Pons (tissue), 1 donor: ENCODE data around the gene ACVR1C.

Experiments used
- DNase-seq: peaks from one replicate; pipeline ENCODE4 v3.0.0-alpha.2; 2016; ENCODE audit warnings: low spot score

ACVR1C gene

DNA sequence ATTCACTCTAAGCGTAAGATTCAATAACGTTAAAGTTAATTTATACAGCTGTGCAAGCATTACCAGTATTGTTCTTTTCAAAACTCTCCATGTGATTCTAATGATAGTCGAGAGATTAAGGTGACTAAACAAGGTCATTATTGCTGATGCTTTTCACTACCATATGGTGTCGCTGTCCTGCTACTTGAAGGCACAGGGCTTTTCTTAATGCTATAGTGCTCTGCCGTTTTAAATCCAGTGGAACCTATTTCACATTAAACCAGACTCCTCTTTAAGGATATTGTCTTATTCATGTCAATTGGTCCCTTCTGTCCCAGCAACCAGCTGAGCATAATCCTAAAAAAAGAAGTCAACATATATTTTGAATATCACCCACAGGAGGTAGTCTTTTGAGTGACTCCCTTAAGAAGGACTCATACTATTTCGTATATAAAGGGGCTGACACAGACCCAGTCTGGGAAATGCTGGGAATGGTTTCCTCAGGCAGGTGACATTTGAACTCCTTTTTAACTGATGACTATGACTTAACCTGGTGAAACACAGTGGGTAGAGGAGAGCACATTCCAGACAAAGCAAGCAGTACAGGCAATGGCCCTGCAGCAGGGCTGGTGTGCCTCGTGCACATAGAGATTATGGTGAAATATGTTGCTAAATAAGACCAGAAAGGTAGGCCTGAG, 130.9 kb downstream of the ACVR1C start:
- peak; percentile 52 for DNase-seq

- DNase-seq: peak; percentile 83
Observed at GRCh38 chr2:157492189-157492773, 136.4 kb downstream of the ACVR1C start.

- DNase-seq: no peak
Observed at GRCh38 chr2:157489983-157490382, 138.7 kb downstream of the ACVR1C start.

DNA sequence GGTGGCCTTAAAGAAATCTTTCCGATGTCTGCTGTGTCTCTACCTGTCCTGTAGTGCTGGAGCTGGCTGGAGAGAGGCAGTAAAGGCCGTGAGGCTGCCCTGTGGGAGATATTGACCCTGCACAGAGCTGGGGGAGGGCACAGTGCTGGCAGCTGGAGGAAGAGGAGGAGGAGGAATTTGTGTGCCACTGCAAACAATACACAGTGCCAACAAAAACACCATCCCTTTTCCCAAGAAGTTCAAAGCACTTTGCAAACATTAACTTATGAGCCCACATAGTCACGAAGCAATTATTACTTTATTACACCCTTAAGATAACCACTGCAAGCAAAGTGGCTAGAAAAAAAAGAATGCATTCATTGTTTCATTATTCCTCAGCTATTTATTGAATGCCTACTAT, 139.8 kb downstream of the ACVR1C start:
- DNase-seq: no peak

- no peak for DNase-seq
Observed at GRCh38 chr2:157487747-157488146, 140.9 kb downstream of the ACVR1C start.

DNA sequence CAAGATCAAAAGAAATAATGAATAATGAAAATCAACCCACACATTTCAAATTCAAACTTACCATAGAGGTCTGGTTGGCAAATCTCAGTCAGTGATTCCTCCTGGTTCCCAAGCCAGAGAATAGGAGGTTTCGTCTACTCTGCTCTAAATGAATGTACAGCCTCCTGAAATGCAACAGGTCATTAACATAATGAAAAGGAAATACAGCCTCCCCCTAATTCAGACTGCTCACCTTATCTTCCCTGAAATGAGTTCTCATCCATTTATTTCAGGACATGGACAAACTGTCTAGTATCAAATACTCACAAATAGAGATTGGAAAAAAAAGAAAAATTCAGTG, 141.4 kb downstream of the ACVR1C start:
- DNase-seq: no peak

DNA sequence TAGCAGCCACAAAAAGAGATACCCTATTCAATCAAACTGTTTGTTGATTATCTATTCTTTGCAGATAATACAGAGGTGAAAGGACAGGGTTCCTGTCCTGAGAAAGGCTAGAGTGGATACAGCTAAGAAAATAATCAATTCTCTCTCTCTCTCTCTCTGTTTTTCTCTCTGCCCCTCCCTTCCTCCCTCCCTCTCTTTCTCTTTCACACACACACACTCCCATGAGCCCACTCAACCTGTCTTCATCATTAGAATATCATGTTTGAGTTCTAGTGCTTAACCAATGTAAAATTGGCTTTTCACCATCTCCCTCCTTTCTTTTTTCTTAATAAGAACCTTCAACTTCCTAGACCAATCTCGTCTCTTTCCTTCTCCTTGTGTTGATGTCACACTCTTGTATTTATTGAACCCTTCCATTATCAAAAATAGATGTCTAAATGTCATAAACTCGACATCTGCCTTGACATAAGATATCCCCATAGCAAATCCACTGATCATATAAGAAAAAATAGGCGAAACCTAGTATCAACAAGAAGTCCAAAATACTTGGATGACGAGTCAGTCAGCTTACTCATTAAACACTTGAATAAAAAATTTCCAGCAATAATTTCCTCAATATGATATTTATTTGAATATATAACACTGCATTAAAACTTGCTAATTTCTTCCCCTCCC, 141.9 kb downstream of the ACVR1C start:
- DNase-seq: no peak

DNA sequence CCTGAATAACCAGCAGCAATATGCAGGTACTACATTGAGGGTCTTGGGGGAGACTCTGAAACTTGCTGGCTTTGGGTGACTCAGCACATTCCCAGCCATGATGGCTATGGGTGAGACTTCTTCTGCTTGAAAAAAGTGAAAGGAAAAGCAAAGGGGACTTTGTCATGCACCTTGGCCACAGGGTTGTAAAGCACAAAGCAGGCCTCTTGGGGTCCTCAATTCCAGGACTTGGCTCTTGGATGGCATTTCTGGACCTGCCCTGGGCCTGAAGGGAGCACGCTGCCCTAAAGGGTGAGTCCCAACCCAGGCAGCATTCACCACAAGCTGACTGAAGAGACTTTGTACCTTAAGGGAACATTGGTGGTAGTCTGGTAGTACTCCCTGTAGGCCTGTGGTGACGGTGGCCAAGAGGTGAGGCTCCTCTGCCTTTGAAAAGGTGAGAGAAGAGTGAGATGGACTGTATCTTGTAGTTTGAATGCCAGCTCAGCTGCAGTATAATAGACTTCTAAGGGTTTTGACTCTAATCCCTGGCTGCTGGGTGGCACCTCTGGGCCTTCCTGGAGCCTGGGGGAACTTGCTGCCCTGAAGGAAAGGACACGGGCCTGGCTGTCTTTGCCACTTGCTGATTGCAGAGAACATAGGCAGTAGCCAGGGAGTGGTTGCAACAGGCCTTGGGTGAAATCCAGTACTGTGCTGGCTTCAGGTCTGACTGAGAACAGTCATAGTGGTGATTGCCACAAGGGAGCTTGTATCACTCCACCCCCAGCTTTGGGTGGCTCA, 148.3 kb downstream of the ACVR1C start:
- DNase-seq: no peak

DNA sequence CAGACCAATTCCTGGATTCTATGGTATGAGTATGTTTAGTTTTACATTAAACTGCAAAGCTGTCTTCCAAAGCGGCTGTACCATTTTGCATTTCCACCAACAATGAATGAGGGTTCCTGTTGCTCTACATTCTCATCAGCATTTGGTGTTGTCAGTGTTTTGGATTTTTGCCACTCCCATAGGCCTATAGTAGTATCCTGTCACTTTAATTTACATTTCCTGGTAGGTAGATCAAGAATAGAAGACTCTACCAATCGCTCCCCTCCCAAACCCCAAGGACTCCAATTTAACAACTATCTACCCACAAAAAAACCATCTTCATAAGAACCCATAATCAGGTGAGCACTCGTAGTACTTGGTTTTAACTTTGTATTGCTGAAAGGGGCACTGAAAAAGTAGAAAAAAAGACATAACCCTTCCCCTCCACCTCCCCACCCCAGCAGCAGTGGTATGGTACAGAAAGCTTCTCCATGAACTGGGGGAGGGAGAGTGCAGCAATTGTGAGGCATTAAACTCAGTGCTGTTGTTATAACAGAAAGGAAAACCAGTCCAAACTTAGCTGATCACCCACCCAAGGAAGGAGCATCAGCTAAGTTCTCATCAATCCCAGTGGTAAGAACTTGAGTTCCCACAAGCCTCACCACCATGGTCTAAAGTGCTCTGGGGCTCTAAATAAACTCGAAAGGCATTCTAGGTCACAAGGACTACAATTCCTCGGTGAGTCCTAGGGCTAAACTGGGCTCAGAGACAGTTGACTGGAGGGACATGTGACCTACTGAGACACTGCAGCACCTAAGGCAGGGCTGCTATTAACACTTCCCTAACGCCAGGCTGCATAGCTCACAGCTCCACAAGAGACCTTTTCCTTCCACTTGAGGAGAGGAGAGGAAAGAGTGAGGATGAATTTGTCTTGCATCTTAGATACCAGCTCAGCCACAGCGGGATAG, 149.3 kb downstream of the ACVR1C start:
- DNase-seq: no peak

GRCh38 chr2:157477919-157478318, 150.7 kb downstream of the ACVR1C start:
- no peak for DNase-seq

DNA sequence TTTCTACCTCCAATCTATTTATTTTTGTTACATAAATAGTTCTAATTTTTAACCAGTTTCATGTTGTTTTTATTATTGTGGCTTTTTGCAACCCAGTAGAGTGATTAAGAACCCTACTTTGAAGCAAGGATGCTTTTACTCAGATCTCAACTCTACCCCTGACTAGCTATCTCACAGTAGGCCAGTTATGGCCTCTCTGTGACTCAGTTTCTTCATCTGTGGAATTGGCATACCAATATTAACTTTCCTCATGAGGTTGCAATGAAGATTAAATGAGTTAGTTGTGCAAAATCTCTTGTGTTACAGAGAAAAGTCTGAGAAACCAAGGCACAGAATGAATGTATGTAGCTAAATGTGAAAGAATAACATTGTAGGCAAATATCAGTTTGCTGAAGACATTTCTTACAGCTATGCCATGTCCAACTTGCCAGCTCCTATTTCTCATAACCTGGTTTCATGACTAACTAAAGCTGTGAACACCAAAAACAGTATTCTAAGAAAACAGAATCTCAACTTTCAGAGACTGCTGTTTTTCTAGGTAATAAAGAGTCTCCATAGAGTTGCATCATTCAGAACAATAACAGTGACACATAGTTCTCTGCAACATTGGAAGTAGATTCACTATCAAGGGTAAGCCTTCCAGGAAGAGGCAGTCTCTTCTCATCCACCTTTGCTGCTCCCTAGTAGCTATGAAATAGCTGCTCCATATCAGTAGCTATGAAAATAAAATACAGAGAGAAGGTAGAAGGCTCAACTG, 151.5 kb downstream of the ACVR1C start:
- DNase-seq: no peak
